SU-DHL-6 (cell line): ENCODE measurements around the gene NR2F1-AS1.

ENCODE experiments used
- CTCF ChIP-seq: fragments of 200-600 bp; sonication (generic); IDR thresholded peaks from one replicate; pipeline ENCODE4 v1.5.1; 2017; ENCODE audit warnings: antibody characterized with exemption, mild to moderate bottlenecking, low read length, moderate library complexity; ENCODE audit not compliant: insufficient read depth, poor library complexity, severe bottlenecking
- EZH2phosphoT487 ChIP-seq: fragments of 200-600 bp; sonication (generic), shearing (Covaris generic); conservative IDR thresholded peaks from 2 replicates; pipeline ENCODE4 v1.6.1; 2018; ENCODE audit warnings: mild to moderate bottlenecking, antibody characterized with exemption, low read length, moderate library complexity, mixed read lengths

- TF ChIP-seq CTCF = no peak
- no peak for TF ChIP-seq EZH2phosphoT487
These were observed 15.9 kb upstream of the NR2F1-AS1 start for GRCh38 chr5:93596676-93597490.
